HCEC 1CT (cell line): ENCODE results near the gene ASIP.
"Not testable (repeated sequence)": the region's sequence is repeated elsewhere in the genome, so short reads cannot be mapped to it uniquely, and the experiment has no call there.

Experiments used
- DNase-seq: peaks from one replicate; pipeline ENCODE4 v3.0.0-alpha.2; 2017

ASIP gene

DNA sequence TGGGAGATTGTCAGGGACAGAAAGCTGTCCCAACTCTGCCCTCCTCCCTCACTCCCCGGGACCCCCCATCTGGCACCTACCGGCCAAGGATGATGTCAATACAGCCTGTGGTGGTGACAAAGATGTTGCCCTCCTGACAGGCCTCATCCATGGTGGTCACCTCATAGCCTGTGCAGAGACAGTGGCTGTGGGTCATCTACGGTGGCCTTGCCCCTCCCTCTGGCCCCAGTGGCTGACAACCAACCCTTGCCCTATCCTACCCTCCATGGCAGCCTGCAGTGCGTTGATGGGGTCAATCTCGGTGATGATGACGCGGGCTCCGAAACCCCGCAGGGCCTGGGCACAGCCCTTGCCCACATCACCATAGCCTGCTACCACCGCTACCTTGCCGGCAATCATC, 49.2 kb downstream of the ASIP start:
- DNase-seq = no peak

DNA sequence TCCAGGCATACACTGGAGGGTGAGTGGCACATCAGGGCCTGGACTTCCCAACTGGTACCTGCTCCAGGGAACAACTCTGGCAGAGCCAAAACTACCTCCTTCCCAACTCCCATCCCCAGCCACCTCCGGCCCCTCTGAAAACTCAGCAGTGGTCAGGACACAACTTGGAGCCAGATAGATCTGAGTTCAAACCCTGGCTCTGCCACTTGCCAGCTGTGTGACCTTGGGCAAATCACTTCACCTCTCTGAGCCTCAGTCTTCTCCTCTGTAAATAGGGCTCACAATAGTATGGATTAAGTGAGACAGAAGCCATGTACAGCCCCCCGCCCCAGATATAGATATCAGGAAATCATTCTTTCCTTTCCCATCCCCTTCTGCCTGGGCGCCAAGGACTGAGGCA, 51.3 kb downstream of the ASIP start:
- DNase-seq = no peak

DNA sequence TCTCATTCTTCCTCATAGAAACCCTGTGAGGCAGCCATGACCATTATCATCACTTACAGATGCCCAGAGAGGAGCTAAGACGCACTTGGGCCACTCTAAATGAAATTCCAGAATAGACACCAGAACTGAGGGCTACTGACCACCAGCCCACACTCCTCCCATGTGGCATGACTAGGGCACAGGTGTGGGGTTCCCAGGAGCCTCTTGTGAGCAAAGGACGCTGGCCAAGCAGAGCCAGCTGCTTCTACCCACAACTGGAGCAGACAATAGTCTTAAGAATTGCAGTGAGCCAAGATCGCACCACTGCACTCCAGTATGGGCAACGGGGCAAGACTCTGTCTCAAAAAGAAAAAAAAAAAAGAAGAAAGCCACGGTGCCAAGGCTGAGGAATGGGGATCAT, 51.9 kb downstream of the ASIP start:
- DNase-seq = no peak

DNA sequence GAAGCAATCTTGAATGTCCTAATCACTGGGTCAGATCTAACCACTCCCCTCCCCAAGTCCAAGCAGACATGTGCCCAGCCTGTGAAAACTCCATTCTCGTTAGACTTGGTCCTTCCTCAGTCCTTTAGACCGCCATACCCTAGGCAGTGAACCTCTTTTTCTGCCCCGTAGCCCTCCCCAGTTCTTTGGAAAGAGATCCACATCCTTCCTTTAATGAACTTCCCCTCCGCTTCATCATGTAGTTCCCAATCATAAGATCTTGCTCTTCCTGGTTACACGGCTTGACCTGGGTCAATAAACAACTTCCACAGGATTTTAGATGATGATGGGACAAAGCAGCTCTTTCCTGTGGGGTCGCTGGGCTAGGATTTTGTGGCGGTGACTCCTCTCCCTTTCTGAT, 52.4 kb downstream of the ASIP start:
- DNase-seq = no peak

DNA sequence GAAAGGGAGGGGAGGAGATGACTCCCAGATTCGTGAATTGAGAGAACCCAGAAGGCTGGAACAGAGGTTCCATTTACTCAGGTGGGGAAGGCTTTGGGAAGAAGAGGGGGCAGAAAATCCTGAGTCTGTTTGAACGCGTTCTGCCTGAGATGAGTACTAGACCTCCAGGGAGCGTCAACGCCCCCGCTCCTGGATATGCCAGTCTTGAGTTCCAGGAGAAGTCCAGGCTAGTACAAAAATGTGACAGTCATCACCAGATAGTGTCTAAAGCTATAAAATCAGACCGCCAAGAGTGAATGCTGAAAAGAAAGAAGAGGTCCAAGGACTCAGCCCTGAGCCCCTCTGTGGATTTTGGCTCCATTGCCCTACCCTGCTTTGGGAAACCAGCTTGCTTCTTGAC, 53.3 kb downstream of the ASIP start:
- DNase-seq = no peak

DNA sequence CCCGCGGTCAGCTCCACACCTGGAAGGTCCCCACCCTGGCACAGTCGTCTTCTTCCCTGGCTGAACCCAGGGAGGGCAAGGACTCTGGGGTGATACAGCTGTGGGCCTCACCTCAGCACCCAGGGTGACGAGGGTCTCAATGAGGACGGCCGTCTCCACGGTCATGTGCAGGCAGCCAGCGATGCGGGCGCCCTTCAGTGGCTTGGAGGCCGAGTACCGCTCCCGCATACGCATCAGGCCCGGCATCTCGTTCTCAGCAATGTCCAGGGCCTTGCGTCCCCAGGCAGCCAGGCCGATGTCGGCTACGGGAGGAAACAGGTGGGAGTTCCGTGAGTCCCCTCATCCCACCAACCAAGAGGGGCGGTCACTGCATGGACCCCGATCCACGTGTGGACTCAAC, 54.1 kb downstream of the ASIP start:
- no peak for DNase-seq

DNA sequence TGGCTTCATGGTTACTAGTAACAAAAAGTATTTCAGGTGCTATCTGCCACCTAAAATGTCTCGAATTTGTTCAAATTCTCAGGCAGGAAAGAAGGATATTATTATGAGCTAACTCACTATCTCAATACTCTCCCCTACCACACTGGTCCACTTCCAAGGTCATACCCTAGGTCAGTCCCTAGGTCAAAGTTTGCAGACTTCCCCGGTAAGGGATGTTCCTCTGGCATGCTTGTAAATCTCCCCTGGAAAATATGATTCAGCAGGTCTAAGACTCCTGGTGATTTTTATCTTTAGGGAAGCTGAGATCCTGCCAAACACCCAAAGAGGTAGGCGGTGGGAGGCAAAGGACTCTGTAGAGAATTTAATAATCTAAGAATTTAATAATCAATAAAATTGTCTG, 55.2 kb downstream of the ASIP start:
- no peak for DNase-seq

DNA sequence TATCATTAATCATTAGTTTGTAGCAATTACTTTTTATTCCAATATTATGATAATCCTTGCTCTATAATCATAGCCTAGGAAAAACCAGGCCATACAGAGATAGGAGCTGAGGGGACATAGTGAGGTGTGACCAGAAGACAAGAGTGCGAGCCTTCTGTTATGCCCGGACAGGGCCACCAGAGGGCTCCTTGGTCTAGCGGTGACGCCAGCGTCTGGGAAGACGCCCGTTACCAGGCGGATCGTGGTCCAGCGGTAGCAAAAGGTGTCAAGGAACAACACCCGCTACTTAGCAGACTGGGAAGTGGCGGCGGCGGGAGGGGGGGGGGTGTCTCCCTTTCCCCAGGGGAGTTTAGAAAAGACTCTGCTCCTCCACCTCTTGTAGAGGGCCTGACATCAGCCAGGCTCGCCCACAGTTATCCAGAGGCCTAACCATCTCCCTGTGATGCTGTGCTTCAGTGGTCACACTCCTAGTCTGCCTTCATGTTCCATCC, 57.1 kb downstream of the ASIP start:
- DNase-seq = not testable (repeated sequence)

DNA sequence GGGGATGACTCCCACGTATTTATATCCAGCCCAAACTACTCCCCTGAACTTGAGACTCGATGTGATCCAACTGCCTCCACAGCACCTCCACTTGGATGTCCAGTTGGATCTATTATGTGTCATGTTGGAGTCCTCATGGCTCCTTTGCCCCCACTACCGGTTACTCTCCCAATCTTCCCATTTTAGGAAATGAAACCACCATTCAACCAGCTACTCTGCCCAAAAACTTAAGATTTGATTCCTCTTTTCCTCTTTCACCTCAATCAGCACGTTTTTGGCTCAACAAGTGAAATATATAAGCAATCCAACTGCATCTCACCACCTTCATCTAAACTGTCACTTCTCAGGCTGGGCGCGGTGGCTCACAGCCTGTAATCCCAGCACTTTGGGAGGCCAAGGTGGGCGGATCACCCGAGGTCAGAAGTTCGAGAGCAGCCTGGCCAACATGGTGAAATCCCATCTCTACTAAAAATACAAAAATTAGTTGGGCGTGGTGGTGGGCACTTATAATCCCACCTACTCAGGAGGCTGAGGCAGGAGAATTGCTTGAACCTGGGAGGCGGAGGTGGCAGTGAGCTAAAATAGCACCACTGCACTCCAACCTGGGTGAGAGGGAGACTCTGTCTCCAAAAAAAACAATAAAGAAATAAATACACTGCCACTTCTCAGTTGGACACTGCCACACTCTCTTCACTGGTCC, 58.5 kb downstream of the ASIP start:
- no peak for DNase-seq

DNA sequence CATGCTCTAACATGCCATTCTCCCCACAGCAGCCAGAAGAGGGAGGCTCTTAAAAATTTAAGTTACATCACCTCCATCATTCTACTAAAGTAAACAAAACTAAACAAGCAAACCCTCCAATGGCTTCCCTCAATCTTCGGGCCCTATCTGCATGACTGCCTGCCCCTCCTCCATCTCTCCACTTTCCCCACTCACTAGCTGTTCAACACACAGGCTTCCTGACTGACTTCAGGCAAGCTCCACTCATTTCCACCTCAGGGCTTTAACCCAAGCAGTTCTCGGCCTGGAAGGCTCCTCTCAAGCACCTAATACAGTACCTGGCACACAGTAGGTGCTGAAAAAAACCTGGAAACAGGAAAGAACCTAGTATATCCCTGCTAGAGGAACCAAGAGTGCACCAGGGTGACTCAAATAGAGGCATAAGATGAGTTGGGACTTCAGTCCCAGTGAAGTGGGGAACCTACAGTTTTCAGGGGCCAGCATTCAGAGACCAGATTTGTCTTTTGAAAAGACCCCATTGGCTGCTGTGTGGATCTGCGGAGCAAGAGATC, 59.1 kb downstream of the ASIP start:
- peak; percentile 10 for DNase-seq

GRCh38 chr20:34300809-34301586, 59.8 kb downstream of the ASIP start:
- DNase-seq = no peak

- DNase-seq = no peak
Observed at GRCh38 chr20:34301587-34302311, 60.5 kb downstream of the ASIP start.

DNA sequence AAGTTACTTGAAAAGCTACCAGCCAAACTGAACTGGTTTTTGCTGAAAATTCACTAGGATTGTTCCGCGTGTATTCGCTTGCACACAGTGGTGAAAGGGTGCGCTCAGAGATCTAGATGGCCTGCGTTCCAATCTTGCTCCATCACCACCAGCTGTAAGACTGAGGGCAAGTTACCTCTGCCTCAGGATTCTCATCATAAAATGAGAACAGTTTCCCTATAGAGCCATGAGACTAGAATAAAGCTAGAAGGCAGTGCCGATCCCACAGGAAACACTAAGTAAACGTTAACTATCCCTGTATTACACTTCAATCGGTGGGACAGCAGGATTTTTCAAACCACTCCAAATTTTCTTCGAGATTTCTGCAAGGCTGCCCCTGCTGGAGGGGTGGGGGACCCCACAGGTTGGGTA, 61.1 kb downstream of the ASIP start:
- DNase-seq = peak; percentile 12

DNA sequence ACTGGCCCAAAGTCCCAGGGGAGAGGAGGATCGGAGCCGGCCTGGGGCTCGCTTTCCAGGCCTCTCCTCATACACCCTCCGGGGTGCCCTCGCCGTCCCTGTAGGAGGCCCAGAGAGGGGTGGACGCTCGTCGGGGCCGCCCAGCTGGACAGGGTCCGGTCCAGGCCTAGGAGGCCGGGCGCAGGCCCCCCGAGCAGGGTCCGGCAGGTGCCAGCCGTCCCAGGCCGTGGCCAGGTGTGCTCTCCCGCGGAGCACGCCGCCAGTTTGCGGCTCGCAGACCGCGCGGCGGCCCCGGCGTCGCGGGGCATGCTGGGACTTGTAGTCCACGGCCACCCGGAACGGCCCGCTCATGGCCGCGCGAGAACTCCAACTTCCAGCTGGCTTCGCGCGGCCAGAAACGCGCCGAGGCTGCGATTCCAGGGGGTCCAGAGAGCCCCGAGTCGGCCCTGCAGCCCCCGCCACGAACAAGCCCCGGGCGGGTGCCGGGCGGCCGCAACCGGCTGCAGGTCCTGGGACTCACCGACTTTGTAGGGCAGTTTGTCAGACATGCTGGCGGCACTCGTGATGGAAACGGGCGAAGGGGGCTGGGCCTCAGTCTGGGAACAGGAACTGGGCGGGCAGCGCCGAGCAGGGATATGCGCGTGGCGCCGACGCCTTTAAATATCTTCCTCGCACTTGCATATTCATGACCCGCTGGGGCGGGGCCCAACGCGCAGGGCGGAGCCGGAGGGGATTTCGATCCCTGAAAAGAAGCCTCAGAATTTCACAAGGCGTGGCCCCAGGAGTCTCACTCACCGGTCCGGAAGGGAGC, 61.7 kb downstream of the ASIP start, which contains the start of gene AHCY:
AHCY (minus strand) TSS at position 633 of the 811 bp plus-strand sequence; CDS start at position 548, 85 bp downstream.
- peak; percentile 96 for DNase-seq

DNA sequence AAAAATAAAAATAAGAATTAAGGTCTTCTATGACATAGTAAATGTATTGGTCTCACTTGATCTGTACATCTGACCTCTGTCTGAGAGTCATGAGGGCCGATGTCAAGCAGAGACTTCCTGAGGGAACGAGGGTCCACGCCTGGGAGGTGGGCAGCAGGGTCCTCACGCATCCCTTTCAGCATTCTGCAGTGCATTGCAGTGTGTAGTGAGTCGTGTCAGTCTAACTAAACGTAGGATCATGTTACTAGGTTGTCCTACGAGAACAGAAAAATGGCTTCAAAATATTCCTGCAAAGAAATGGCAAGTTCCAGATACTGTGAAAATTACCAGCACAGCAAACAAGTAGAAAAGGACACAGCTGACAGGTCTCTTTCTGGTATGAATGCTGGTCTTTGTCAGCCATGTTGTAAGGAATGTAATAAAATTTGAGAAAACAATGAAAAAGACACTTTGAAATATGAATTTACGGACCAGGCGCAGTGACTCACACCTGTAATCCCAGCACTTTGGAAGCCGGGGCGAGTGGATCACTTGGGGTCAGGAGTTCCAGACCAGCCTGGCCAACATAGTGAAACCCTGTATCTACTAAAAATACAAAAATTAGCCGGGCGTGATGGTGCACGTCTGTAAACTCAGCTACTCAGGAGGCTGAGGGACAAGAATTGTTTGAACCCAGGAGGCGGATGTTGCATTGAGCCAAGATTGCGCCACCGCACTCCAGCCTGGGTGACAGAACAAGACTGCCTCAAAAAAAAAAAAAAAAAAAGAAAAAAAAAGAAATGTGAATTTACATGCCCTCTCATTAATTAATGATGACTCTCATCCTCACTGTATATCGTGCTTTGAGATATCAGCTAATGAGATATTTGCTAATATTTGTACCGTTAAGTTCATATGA, 64.4 kb downstream of the ASIP start:
- no peak for DNase-seq

DNA sequence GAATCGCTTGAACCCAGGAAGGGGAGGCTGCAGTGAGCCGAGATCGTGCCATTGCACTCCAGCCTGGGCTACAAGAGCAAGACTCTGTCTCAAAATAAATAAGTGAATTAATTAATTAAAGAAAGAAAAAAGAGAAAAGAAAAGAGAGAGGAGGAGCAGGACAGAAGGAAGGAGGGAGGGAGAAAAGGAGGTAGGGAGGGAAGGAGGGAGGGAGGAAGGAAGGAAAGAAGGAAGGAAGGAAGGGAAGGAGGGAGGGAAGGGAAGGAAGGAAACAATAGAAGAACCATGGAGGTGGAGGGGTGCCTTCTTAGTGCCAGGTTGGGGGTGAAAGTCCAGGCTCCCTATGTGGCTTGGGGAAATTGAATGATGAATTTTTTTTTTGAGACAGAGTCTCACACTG, 68.5 kb downstream of the ASIP start:
- DNase-seq = no peak

GRCh38 chr20:34310481-34311117, 69.4 kb downstream of the ASIP start:
- DNase-seq = no peak

- DNase-seq = no peak
Observed at GRCh38 chr20:34311118-34312023, 70.1 kb downstream of the ASIP start.

GRCh38 chr20:34312024-34312460, 70.8 kb downstream of the ASIP start:
- no peak for DNase-seq
